ENCODE data around the gene SEPTIN10. TPM values are rescaled to one million over a fixed set of nuclear protein-coding genes. Genes with fewer than 3 reads are reported as not detected.

SEPTIN10 gene
- total RNA-seq, 2 donors from 2014 or later = 44.9 to 46.5 TPM

GRCh38 chr2:109531221-109531620, 82.5 kb downstream of the SEPTIN10 start:
- DNase-seq (no peak), ATAC-seq (no peak)
- Histone ChIP-seq H3K27me3 (no peaks in the 10 kb centered on the region), H3K9me3 (no peaks in the 10 kb centered on the region), H3K4me3 (no peak overlapping the region), H3K4me1 (peaks cover 9% of the 10 kb centered on the region), H3K36me3 (replicated peaks in 1 of 2; ENCODE audit: insufficient read depth in 1 of 2, low read depth in 2 of 2) (no peaks in the 10 kb centered on the region), H3K27ac (no peak overlapping the region)
- no peak for TF ChIP-seq POLR2A (IDR thresholded peaks at IDR 0.05)
- TF ChIP-seq CTCF (IDR thresholded peaks at IDR 0.05) = no peak
- intact Hi-C loops (cut with DNase I) = no loop called here
- 85 to 88% methylated on average over 5 of the region's 5 CpGs for WGBS, 2 donors

- H3K4me1 ChIP-seq = peaks cover 9% of the 10 kb centered on the region
- 46 to 62% methylated on average over 6 of the region's 6 CpGs for WGBS, 2 donors
- intact Hi-C loops (cut with DNase I) = no loop called here
- no peak overlapping the region for H3K4me3 ChIP-seq
- H3K27ac ChIP-seq = no peak overlapping the region
- H3K36me3 ChIP-seq (replicated peaks in 1 of 2; ENCODE audit: insufficient read depth in 1 of 2, low read depth in 2 of 2) = no peaks in the 10 kb centered on the region
- no peaks in the 10 kb centered on the region for H3K27me3 ChIP-seq
- no peaks in the 10 kb centered on the region for H3K9me3 ChIP-seq
- DNase-seq = no peak
- no peak for ATAC-seq
- no peak for TF ChIP-seq CTCF (IDR thresholded peaks at IDR 0.05)
- TF ChIP-seq POLR2A (IDR thresholded peaks at IDR 0.05) = no peak
Observed at GRCh38 chr2:109530712-109531111, 83.1 kb downstream of the SEPTIN10 start.

GRCh38 chr2:109529532-109530449, 84.0 kb downstream of the SEPTIN10 start:
- no peak overlapping the region for H3K4me3 ChIP-seq
- no peak overlapping the region for H3K27ac ChIP-seq
- no peaks in the 10 kb centered on the region for H3K27me3 ChIP-seq
- DNase-seq (no peak), ATAC-seq (no peak)
- TF ChIP-seq POLR2A (IDR thresholded peaks at IDR 0.05) (no peak), CTCF (IDR thresholded peaks at IDR 0.05) (no peak)
- no peaks in the 10 kb centered on the region for H3K4me1 ChIP-seq
- no peaks in the 10 kb centered on the region for H3K36me3 ChIP-seq (replicated peaks in 1 of 2; ENCODE audit: insufficient read depth in 1 of 2, low read depth in 2 of 2)
- H3K9me3 ChIP-seq = no peaks in the 10 kb centered on the region
- intact Hi-C loops (cut with DNase I) = no loop called here
- WGBS, 2 donors = 76% methylated on average over 16 of the region's 16 CpGs

- intact Hi-C loops (cut with DNase I) = no loop called here
- Histone ChIP-seq H3K4me3 (no peak overlapping the region), H3K9me3 (no peaks in the 10 kb centered on the region), H3K27ac (no peak overlapping the region), H3K36me3 (replicated peaks in 1 of 2; ENCODE audit: insufficient read depth in 1 of 2, low read depth in 2 of 2) (no peaks in the 10 kb centered on the region), H3K4me1 (no peaks in the 10 kb centered on the region), H3K27me3 (no peaks in the 10 kb centered on the region)
- ATAC-seq = no peak
- 92 to 93% methylated on average over 11 to 21 of the region's 21 CpGs for WGBS, 2 donors
- TF ChIP-seq POLR2A (IDR thresholded peaks at IDR 0.05) = no peak
- TF ChIP-seq CTCF (IDR thresholded peaks at IDR 0.05) = no peak
- no peak for DNase-seq
Observed at GRCh38 chr2:109528811-109529501, 84.8 kb downstream of the SEPTIN10 start.

Data from body of pancreas (tissue), 4 donors.